PFSK-1 (cell line): Measurements from ENCODE around the gene RAD51AP1.

Experiments used
- FOXP2 ChIP-seq: optimal IDR thresholded peaks from 2 replicates; pipeline ENCODE3; 2011; ENCODE audit warnings: borderline replicate concordance, control low read depth, inconsistent platforms; ENCODE audit not compliant: insufficient read depth; ENCODE audit errors: extremely low read length, extremely low read depth
- POLR2AphosphoS5 ChIP-seq: IDR thresholded peaks from 2 replicates; pipeline ENCODE4 v1.6.1; 2012; ENCODE audit warnings: low read depth, mild to moderate bottlenecking, control low read depth, low read length, moderate library complexity
- REST ChIP-seq, 2 experiments: IDR thresholded peaks; 2 replicates each; pipeline versions ENCODE4 v1.6.1 to v1.8.0; 2011 to 2012; ENCODE audit warnings: low read depth in 2 of 2, low read length in 2 of 2, control low read depth in 1 of 2, inconsistent platforms in 1 of 2, mild to moderate bottlenecking in 1 of 2, moderate library complexity in 1 of 2; ENCODE audit not compliant: insufficient read depth in 1 of 2
- SIN3A ChIP-seq: IDR thresholded peaks from 2 replicates; pipeline ENCODE4 v1.6.1; 2012; ENCODE audit warnings: mild to moderate bottlenecking, low read length, moderate library complexity, borderline replicate concordance; ENCODE audit not compliant: insufficient read depth
- TAF1 ChIP-seq: IDR thresholded peaks from 2 replicates; pipeline ENCODE4 v1.6.1; 2012; ENCODE audit warnings: low read length, control low read depth, borderline replicate concordance; ENCODE audit not compliant: insufficient read depth

RAD51AP1 gene

GRCh38 chr12:4580281-4580688 lies 41.6 kb downstream of the RAD51AP1 start:
- TF ChIP-seq TAF1 (no peak), REST (IDR thresholded peaks at IDR 0.05; ENCODE audit: insufficient read depth in 1 of 2, low read depth in 2 of 2, low read length in 2 of 2) (no peak), FOXP2 (no peak), SIN3A (no peak), POLR2AphosphoS5 (no peak)

GRCh38 chr12:4584281-4584680 lies 45.6 kb downstream of the RAD51AP1 start:
- TF ChIP-seq SIN3A (no peak), REST (IDR thresholded peaks at IDR 0.05; ENCODE audit: insufficient read depth in 1 of 2, low read depth in 2 of 2, low read length in 2 of 2) (no peak), POLR2AphosphoS5 (no peak), TAF1 (no peak), FOXP2 (no peak)

GRCh38 chr12:4584896-4585295 lies 46.2 kb downstream of the RAD51AP1 start:
- TF ChIP-seq SIN3A (no peak), FOXP2 (no peak), POLR2AphosphoS5 (no peak), REST (IDR thresholded peaks at IDR 0.05; ENCODE audit: insufficient read depth in 1 of 2, low read depth in 2 of 2, low read length in 2 of 2) (no peak), TAF1 (no peak)

- TF ChIP-seq POLR2AphosphoS5 = no peak
- no peak for TF ChIP-seq FOXP2
- no peak for TF ChIP-seq REST (IDR thresholded peaks at IDR 0.05; ENCODE audit: insufficient read depth in 1 of 2, low read depth in 2 of 2, low read length in 2 of 2)
Measured at GRCh38 chr12:4586500-4586899, 47.8 kb downstream of the RAD51AP1 start.

GRCh38 chr12:4587108-4587507 lies 48.4 kb downstream of the RAD51AP1 start:
- no peak for TF ChIP-seq SIN3A
- no peak for TF ChIP-seq TAF1
- no peak for TF ChIP-seq REST (IDR thresholded peaks at IDR 0.05; ENCODE audit: insufficient read depth in 1 of 2, low read depth in 2 of 2, low read length in 2 of 2)
- no peak for TF ChIP-seq FOXP2
- no peak for TF ChIP-seq POLR2AphosphoS5
